HG03378 (cell line): ENCODE data around the gene TRPV4.

Experiments
- ATAC-seq: cut with Tn5 transposase; IDR thresholded peaks from one replicate; pipeline ENCODE4 v1.9.1; 2021; ENCODE audit warnings: mild to moderate bottlenecking, moderate library complexity; ENCODE audit not compliant: unreplicated experiment

Gene TRPV4

GRCh38 chr12:109782326-109782703 is 50.9 kb downstream of the TRPV4 start:
- no peak for ATAC-seq

GRCh38 chr12:109781668-109782325 is 51.4 kb downstream of the TRPV4 start:
- ATAC-seq: no peak

- ATAC-seq: no peak
These were observed 53.8 kb downstream of the TRPV4 start for GRCh38 chr12:109779382-109779781.

GRCh38 chr12:109778684-109779083 is 54.5 kb downstream of the TRPV4 start:
- no peak for ATAC-seq

GRCh38 chr12:109777544-109777943 is 55.7 kb downstream of the TRPV4 start:
- no peak for ATAC-seq

GRCh38 chr12:109776624-109777023 is 56.6 kb downstream of the TRPV4 start:
- no peak for ATAC-seq

- no peak for ATAC-seq
These were observed 57.9 kb downstream of the TRPV4 start for GRCh38 chr12:109775172-109775881.

GRCh38 chr12:109773384-109774011 is 59.7 kb downstream of the TRPV4 start:
- ATAC-seq: no peak

GRCh38 chr12:109772622-109773321 is 60.4 kb downstream of the TRPV4 start:
- ATAC-seq: no peak

GRCh38 chr12:109771746-109772621 is 61.2 kb downstream of the TRPV4 start:
- ATAC-seq: no peak

GRCh38 chr12:109770861-109771670 is 62.1 kb downstream of the TRPV4 start:
- ATAC-seq: no peak

- no peak for ATAC-seq
These were observed 62.9 kb downstream of the TRPV4 start for GRCh38 chr12:109770104-109770860.

GRCh38 chr12:109768901-109769670 is 64.1 kb downstream of the TRPV4 start:
- no peak for ATAC-seq

GRCh38 chr12:109767991-109768900 is 65.0 kb downstream of the TRPV4 start:
- ATAC-seq: no peak

- no peak for ATAC-seq
These were observed 65.7 kb downstream of the TRPV4 start for GRCh38 chr12:109767456-109767855.

- no peak for ATAC-seq
These were observed 66.9 kb downstream of the TRPV4 start for GRCh38 chr12:109766251-109766778.

GRCh38 chr12:109765446-109765810 is 67.8 kb downstream of the TRPV4 start:
- no peak for ATAC-seq
